Measurements from ENCODE around the gene PAK6. TPM values are rescaled to one million over a fixed set of nuclear protein-coding genes. Genes with fewer than 3 reads are reported as not detected.

Gene PAK6
- total RNA-seq, 1 donor from 2014 or later, result 5.7 TPM

GRCh38 chr15:40276927-40277326, 38.1 kb downstream of the PAK6 start:
- no peaks in the 10 kb centered on the region for H3K9me3 ChIP-seq
- intact Hi-C loops (cut with DNase I), result loop anchor here (5.0 kb wide), 1 partner anchor 145 kb away; no protein-coding TSS in a partner anchor
- H3K27me3 ChIP-seq, result peaks cover 28% of the 10 kb centered on the region
- no peaks in the 10 kb centered on the region for H3K36me3 ChIP-seq
- ATAC-seq, result no peak
- H3K27ac ChIP-seq, result no peak overlapping the region
- TF ChIP-seq CTCF (IDR thresholded peaks at IDR 0.05), result no peak
- H3K4me1 ChIP-seq, result peaks cover 11% of the 10 kb centered on the region
- H3K4me3 ChIP-seq, result no peak overlapping the region
- no peak for DNase-seq

GRCh38 chr15:40277471-40277870, 38.6 kb downstream of the PAK6 start:
- peaks cover 33% of the 10 kb centered on the region for H3K27me3 ChIP-seq
- no peaks in the 10 kb centered on the region for H3K9me3 ChIP-seq
- ATAC-seq (peak; percentile 17), DNase-seq (no peak)
- intact Hi-C loops (cut with DNase I), result loop anchor here (5.0 kb wide), 1 partner anchor 145 kb away; no protein-coding TSS in a partner anchor
- TF ChIP-seq CTCF (IDR thresholded peaks at IDR 0.05), result no peak
- H3K4me3 ChIP-seq, result no peak overlapping the region
- no peak overlapping the region for H3K27ac ChIP-seq
- H3K36me3 ChIP-seq, result no peaks in the 10 kb centered on the region
- peaks cover 15% of the 10 kb centered on the region for H3K4me1 ChIP-seq

- DNase-seq (no peak), ATAC-seq (no peak)
- H3K4me1 ChIP-seq, result peaks cover 21% of the 10 kb centered on the region
- H3K27ac ChIP-seq, result no peak overlapping the region
- H3K9me3 ChIP-seq, result no peaks in the 10 kb centered on the region
- intact Hi-C loops (cut with DNase I), result loop anchor here (5.0 kb wide), 1 partner anchor 144 kb away; no protein-coding TSS in a partner anchor
- TF ChIP-seq CTCF (IDR thresholded peaks at IDR 0.05), result no peak
- peaks cover 39% of the 10 kb centered on the region for H3K27me3 ChIP-seq
- no peaks in the 10 kb centered on the region for H3K36me3 ChIP-seq
- no peak overlapping the region for H3K4me3 ChIP-seq
Measured at GRCh38 chr15:40278026-40278425, 39.2 kb downstream of the PAK6 start.

GRCh38 chr15:40279437-40280141, 40.7 kb downstream of the PAK6 start:
- Histone ChIP-seq H3K9me3 (no peaks in the 10 kb centered on the region), H3K36me3 (no peaks in the 10 kb centered on the region), H3K4me1 (peaks cover 26% of the 10 kb centered on the region), H3K4me3 (no peak overlapping the region), H3K27ac (no peak overlapping the region), H3K27me3 (peaks cover 53% of the 10 kb centered on the region)
- peak; percentile 98 for TF ChIP-seq CTCF (IDR thresholded peaks at IDR 0.05)
- intact Hi-C loops (cut with DNase I), result loop anchor here (5.0 kb wide), 1 partner anchor 143 kb away; no protein-coding TSS in a partner anchor
- DNase-seq, result peak; percentile 89
- peak; percentile 78 for ATAC-seq

GRCh38 chr15:40280260-40281056, 41.6 kb downstream of the PAK6 start:
- Histone ChIP-seq H3K36me3 (no peaks in the 10 kb centered on the region), H3K4me1 (peaks cover 31% of the 10 kb centered on the region), H3K27me3 (peaks cover 53% of the 10 kb centered on the region), H3K4me3 (no peak overlapping the region), H3K9me3 (no peaks in the 10 kb centered on the region), H3K27ac (no peak overlapping the region)
- no peak for ATAC-seq
- no peak for DNase-seq
- intact Hi-C loops (cut with DNase I), result no loop called here
- no peak for TF ChIP-seq CTCF (IDR thresholded peaks at IDR 0.05)
